ENCODE data around the gene ALDH5A1. TPM values are rescaled to one million over a fixed set of nuclear protein-coding genes. Genes with fewer than 3 reads are reported as not detected.

The ALDH5A1 gene
- total RNA-seq, 4 donors from 2014 or later, result 6.4 to 15.4 (median 6.8) TPM

DNA sequence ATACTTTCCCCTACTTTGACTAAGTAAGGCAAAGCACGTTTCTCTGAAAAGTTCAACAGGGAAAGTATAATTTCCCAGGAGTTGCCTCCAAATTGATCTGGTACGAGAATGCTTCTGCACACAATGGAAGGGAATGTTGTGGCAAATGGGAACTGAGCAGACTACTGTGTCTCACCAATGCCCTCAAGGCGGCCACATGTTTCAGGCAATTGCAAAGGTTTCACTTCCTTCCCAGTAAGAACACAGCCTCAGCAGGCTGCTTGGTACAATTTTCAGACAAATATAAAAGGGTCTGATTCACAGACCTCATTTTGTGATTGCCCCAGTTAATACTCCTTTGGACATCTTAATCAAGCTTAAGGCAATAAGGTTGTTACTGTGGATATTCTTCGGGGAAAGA is 80.0 kb downstream of the ALDH5A1 start:
- Histone ChIP-seq H3K27ac (no peak overlapping the region), H3K36me3 (no peaks in the 10 kb centered on the region), H3K9me3 (no peaks in the 10 kb centered on the region), H3K27me3 (no peaks in the 10 kb centered on the region), H3K4me1 (no peaks in the 10 kb centered on the region), H3K4me3 (no peak overlapping the region)
- no peak for ATAC-seq
- DNase-seq, result no peak
- in situ Hi-C loops (cut with MboI; ENCODE audit: low sequenced_read_pairs in 4 of 4) (loop anchor here in 1 of 4 donors (25.0 kb wide), 1 partner anchor 487 kb away; no protein-coding TSS in a partner anchor), intact Hi-C loops (cut with DNase I; ENCODE audit: low total_unique reads) (no loop called here)
- TF ChIP-seq, protein P1, sequence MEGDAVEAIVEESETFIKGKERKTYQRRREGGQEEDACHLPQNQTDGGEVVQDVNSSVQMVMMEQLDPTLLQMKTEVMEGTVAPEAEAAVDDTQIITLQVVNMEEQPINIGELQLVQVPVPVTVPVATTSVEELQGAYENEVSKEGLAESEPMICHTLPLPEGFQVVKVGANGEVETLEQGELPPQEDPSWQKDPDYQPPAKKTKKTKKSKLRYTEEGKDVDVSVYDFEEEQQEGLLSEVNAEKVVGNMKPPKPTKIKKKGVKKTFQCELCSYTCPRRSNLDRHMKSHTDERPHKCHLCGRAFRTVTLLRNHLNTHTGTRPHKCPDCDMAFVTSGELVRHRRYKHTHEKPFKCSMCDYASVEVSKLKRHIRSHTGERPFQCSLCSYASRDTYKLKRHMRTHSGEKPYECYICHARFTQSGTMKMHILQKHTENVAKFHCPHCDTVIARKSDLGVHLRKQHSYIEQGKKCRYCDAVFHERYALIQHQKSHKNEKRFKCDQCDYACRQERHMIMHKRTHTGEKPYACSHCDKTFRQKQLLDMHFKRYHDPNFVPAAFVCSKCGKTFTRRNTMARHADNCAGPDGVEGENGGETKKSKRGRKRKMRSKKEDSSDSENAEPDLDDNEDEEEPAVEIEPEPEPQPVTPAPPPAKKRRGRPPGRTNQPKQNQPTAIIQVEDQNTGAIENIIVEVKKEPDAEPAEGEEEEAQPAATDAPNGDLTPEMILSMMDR (IDR thresholded peaks at IDR 0.05 in 4 of 5, conservative IDR thresholded peaks at IDR 0.05 in 1 of 5), result no peak
- no peak for TF ChIP-seq POLR2A (IDR thresholded peaks at IDR 0.05)

DNA sequence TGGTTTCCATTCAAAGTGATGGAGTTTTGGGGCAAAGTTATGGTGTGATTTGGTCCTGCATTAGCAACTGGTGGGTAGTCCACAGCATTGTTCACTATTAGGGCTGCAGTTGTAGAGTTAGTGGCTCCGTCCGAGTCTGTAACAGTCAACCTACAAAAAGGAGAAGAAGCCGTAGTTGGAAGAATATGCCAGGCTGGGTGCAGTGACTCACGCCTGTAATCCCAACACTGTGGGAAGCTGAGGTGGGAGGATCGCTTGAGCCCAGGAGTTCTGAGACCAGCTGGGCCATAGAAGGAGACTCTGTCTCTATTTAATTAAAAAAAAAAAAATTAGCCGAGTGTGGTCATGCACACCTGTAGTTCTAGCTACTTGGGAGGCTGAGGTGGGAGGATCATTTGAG is 81.7 kb downstream of the ALDH5A1 start:
- Histone ChIP-seq H3K36me3 (no peaks in the 10 kb centered on the region), H3K27ac (no peak overlapping the region), H3K4me3 (no peak overlapping the region), H3K4me1 (no peaks in the 10 kb centered on the region), H3K27me3 (no peaks in the 10 kb centered on the region), H3K9me3 (no peaks in the 10 kb centered on the region)
- TF ChIP-seq, protein P1 (IDR thresholded peaks at IDR 0.05 in 4 of 5, conservative IDR thresholded peaks at IDR 0.05 in 1 of 5), result no peak
- TF ChIP-seq POLR2A (IDR thresholded peaks at IDR 0.05), result no peak
- in situ Hi-C loops (cut with MboI; ENCODE audit: low sequenced_read_pairs in 4 of 4), result loop anchor here in 1 of 4 donors (25.0 kb wide), 1 partner anchor 486 kb away; no protein-coding TSS in a partner anchor
- DNase-seq (no peak), ATAC-seq (no peak)
- intact Hi-C loops (cut with DNase I; ENCODE audit: low total_unique reads), result no loop called here

DNA sequence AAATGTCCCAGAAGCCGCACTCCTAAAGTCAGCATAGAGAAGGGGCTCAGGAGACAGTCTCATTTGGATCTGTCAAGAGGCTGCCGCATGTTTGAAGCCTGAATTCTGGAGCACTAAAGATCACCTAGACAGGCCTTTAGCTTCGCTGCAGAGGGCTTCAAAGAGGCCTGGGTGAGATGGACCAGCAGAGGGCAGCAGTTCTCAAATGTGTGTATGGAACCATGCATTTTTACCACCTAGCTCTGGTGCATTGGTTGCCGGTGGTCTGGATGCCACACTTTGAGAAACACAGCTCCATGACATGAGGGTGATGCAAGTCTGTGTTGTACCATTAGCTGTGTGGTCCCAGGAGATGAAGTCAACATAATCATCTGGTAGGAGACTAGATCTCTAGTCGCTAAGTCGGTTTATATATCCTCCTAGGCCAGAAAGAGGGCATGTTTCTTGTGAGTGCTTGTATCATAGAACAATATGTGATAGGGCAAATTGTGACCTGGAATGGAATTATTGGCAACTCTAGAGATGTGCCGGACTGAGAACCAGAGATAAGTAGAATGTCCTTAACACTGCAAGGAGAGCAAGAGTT is 86.4 kb downstream of the ALDH5A1 start:
- peak; percentile 73 to 84 for ATAC-seq
- Histone ChIP-seq H3K4me3 (no peak overlapping the region), H3K27me3 (no peaks in the 10 kb centered on the region), H3K36me3 (no peaks in the 10 kb centered on the region), H3K27ac (no peak overlapping the region), H3K4me1 (peaks cover 0 to 4% of the 10 kb centered on the region in 2 donors), H3K9me3 (no peaks in the 10 kb centered on the region)
- intact Hi-C loops (cut with DNase I; ENCODE audit: low total_unique reads), result loop anchor here (1.0 to 5.0 kb wide), 3 partner anchors 114 to 491 kb away; partner anchors contain the start of gene GMNN
- TF ChIP-seq POLR2A (IDR thresholded peaks at IDR 0.05), result no peak
- TF ChIP-seq, protein P1 (IDR thresholded peaks at IDR 0.05 in 4 of 5, conservative IDR thresholded peaks at IDR 0.05 in 1 of 5), result peak; percentile 35 to 73 (median 67)
- DNase-seq, result peak; percentile 8 to 42
- in situ Hi-C loops (cut with MboI; ENCODE audit: low sequenced_read_pairs in 4 of 4), result loop anchor here (5.0 to 25.0 kb wide), 6 partner anchors 111 to 484 kb away; no protein-coding TSS in a partner anchor

DNA sequence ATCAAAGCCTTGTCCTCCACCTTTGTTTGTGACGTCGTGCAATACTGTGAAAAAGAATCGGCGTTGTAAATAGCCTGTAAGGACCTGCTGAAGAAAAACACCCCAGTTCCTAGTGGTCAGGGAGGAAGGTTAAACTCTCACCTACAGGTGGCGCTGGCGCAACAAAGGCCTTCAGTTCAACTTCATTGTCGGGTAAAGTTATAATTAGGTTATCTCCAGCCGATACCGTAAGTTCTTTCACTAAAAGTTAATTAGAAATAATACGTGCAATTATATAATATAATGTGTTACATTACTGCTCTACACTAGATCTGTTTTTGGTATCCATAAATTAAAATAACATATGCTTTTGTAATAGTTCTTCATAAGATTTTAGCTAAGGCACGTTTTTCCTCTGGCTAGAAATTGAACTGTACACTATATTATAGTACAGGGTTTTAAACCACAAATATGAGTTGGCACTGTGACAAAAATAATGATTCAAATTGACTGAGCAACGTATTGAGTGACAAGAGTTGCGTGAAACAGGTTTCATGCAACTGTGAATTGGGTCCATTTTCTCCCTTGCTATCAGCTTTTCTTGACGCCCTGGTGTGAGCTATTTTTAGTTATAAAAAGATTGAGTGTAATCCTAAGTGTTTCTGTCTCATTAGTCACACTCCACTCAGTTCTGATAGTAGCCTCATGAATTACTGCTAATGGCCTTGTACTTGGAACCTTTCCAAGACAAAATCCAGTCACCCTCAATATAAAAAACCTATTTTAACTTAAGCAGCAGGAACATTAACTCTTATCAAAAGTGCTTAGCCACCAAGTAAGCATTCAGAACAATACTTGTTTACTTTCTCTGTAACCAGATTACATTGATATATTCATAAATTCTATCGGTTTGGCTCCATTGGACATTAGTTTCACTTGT is 89.0 kb downstream of the ALDH5A1 start:
- ATAC-seq, result peak; percentile 73 to 90
- DNase-seq, result peak; percentile 31 to 59
- no peaks in the 10 kb centered on the region for H3K9me3 ChIP-seq
- in situ Hi-C loops (cut with MboI; ENCODE audit: low sequenced_read_pairs in 4 of 4) (loop anchor here (5.0 to 25.0 kb wide), 6 partner anchors 109 to 481 kb away; no protein-coding TSS in a partner anchor), intact Hi-C loops (cut with DNase I; ENCODE audit: low total_unique reads) (loop anchor here (1.0 to 5.0 kb wide), 3 partner anchors 84 to 489 kb away; partner anchors contain the start of genes ACOT13 and GMNN)
- H3K27me3 ChIP-seq, result no peaks in the 10 kb centered on the region
- peak overlapping the region in 1 of 4 donors; percentile 4 for H3K4me3 ChIP-seq
- no peaks in the 10 kb centered on the region for H3K36me3 ChIP-seq
- TF ChIP-seq POLR2A (IDR thresholded peaks at IDR 0.05), result no peak
- TF ChIP-seq, protein P1 (IDR thresholded peaks at IDR 0.05 in 4 of 5, conservative IDR thresholded peaks at IDR 0.05 in 1 of 5), result peak; percentile 52 to 83 (median 58)
- no peak overlapping the region for H3K27ac ChIP-seq
- peaks cover 0 to 4% of the 10 kb centered on the region in 2 donors for H3K4me1 ChIP-seq

Data from gastrocnemius medialis (tissue), 4 donors.